ENCODE data around the gene MUC12.

GRCh38 chr7:100929808-100930174, 39.6 kb upstream of the MUC12 start:
- TF ChIP-seq FOS (IDR thresholded peaks at IDR 0.05; ENCODE audit: low read depth, low read length): no peak
- no peak for TF ChIP-seq CTCF (conservative IDR thresholded peaks at IDR 0.05; ENCODE audit: low read depth, low read length)
- TF ChIP-seq CHD1 (IDR thresholded peaks at IDR 0.05; ENCODE audit: low read depth, low read length): no peak
- TF ChIP-seq RFX5 (IDR thresholded peaks at IDR 0.05; ENCODE audit: low read depth, low read length): no peak
- no peak for TF ChIP-seq SMC3 (IDR thresholded peaks at IDR 0.05; ENCODE audit: low read depth, low read length)
- no peak for TF ChIP-seq RAD21 (IDR thresholded peaks at IDR 0.05; ENCODE audit: low read length)
- no peak for TF ChIP-seq USF2 (IDR thresholded peaks at IDR 0.05; ENCODE audit: low read depth, low read length)
- TF ChIP-seq POLR2A (IDR thresholded peaks at IDR 0.05; ENCODE audit: low read depth, low read length): no peak
- TF ChIP-seq NFE2L2 (IDR thresholded peaks at IDR 0.05; ENCODE audit: low read depth, low read length): no peak
- TF ChIP-seq CEBPB (IDR thresholded peaks at IDR 0.05; ENCODE audit: low read depth, low read length): no peak
- no peak for TF ChIP-seq MAFK (IDR thresholded peaks at IDR 0.05; ENCODE audit: low read depth, low read length)
- TF ChIP-seq MXI1 (IDR thresholded peaks at IDR 0.05; ENCODE audit: borderline replicate concordance, low read depth, low read length): no peak
- TF ChIP-seq ELK1 (IDR thresholded peaks at IDR 0.05; ENCODE audit: borderline replicate concordance, low read depth, low read length): no peak
- TF ChIP-seq MAZ (IDR thresholded peaks at IDR 0.05; ENCODE audit: borderline replicate concordance, low read depth, low read length): no peak

All from IMR-90 (cell line).